D341Med (cell line): Measurements from ENCODE around the gene CCDC34.
A peak's percentile ranks its signal among the peaks of the same experiment; 100 is the strongest.

Experiments
- DNase-seq: peaks from one replicate; pipeline ENCODE4 v3.0.0; 2012; ENCODE audit warnings: low spot score

CCDC34 gene

GRCh38 chr11:27362749-27363575 is at the start of gene CCDC34:
CCDC34 (minus strand) TSS chr11:27363215; CDS start chr11:27363194, 21 bp downstream.
- DNase-seq: peak; percentile 98

GRCh38 chr11:27412192-27412691 is 49.2 kb upstream of the CCDC34 start:
- DNase-seq: no peak

- no peak for DNase-seq
Measured at GRCh38 chr11:27411328-27411727, 48.3 kb upstream of the CCDC34 start.

GRCh38 chr11:27410272-27410671 is 47.3 kb upstream of the CCDC34 start:
- DNase-seq: no peak

- DNase-seq: no peak
Measured at GRCh38 chr11:27409742-27410141, 46.7 kb upstream of the CCDC34 start.

- DNase-seq: no peak
Measured at GRCh38 chr11:27409049-27409448, 46.0 kb upstream of the CCDC34 start.

- no peak for DNase-seq
Measured at GRCh38 chr11:27408246-27408800, 45.3 kb upstream of the CCDC34 start.

- DNase-seq: no peak
Measured at GRCh38 chr11:27406498-27407354, 43.7 kb upstream of the CCDC34 start.

GRCh38 chr11:27405134-27405533 is 42.1 kb upstream of the CCDC34 start:
- no peak for DNase-seq

- no peak for DNase-seq
Measured at GRCh38 chr11:27404427-27404826, 41.4 kb upstream of the CCDC34 start.

- DNase-seq: no peak
Measured at GRCh38 chr11:27403195-27403594, 40.2 kb upstream of the CCDC34 start.

- DNase-seq: no peak
Measured at GRCh38 chr11:27402450-27402849, 39.4 kb upstream of the CCDC34 start.

- DNase-seq: no peak
Measured at GRCh38 chr11:27401833-27402316, 38.9 kb upstream of the CCDC34 start.

GRCh38 chr11:27401280-27401832 is 38.3 kb upstream of the CCDC34 start:
- no peak for DNase-seq

- no peak for DNase-seq
Measured at GRCh38 chr11:27398400-27398770, 35.4 kb upstream of the CCDC34 start.

- DNase-seq: no peak
Measured at GRCh38 chr11:27397624-27398399, 34.8 kb upstream of the CCDC34 start.

GRCh38 chr11:27396259-27396839 is 33.3 kb upstream of the CCDC34 start:
- DNase-seq: no peak

- no peak for DNase-seq
Measured at GRCh38 chr11:27395556-27396258, 32.7 kb upstream of the CCDC34 start.

GRCh38 chr11:27394781-27395228 is 31.8 kb upstream of the CCDC34 start:
- DNase-seq: no peak
